Measurements from ENCODE around the gene NOSTRIN. TPM values are rescaled to one million over a fixed set of nuclear protein-coding genes. Genes with fewer than 3 reads are reported as not detected.

The NOSTRIN gene
- total and polyA plus RNA-seq, 2 experiments from 2014 or later, result 0.45 to 0.54 TPM

GRCh38 chr2:168802859-168803725, 655 bp downstream of the NOSTRIN start:
- DNase-seq, result no peak
- no peaks in the 10 kb centered on the region for H3K79me2 ChIP-seq (ENCODE audit: insufficient read depth)
- TF ChIP-seq EZH2phosphoT487 (IDR thresholded peaks at IDR 0.05; ENCODE audit: insufficient read depth, low read depth) (no peak), EZH2 (IDR thresholded peaks at IDR 0.05; ENCODE audit: insufficient read depth, poor library complexity, severe bottlenecking) (no peak)
- in situ Hi-C loops (cut with MboI), result no loop called here
- peaks cover 14% of the 10 kb centered on the region for H3K4me1 ChIP-seq (ENCODE audit: insufficient read depth)
- no peaks in the 10 kb centered on the region for H3K36me3 ChIP-seq (ENCODE audit: low read depth)
- no peak overlapping the region for H3K9ac ChIP-seq
- H3K4me3 ChIP-seq, result peak overlapping the region; percentile 10
- peaks cover 9% of the 10 kb centered on the region for H3F3A ChIP-seq (ENCODE audit: insufficient read depth)
- no peaks in the 10 kb centered on the region for H4K20me1 ChIP-seq (ENCODE audit: insufficient read depth)
- WGBS, 2 experiments (ENCODE audit: low coverage in 1 of 2, low lambda C conversion rate in 2 of 2, missing lambda C conversion rate in 2 of 2), result 39 to 44% methylated on average over 5 of the region's 5 CpGs
- no peak overlapping the region for H3K27ac ChIP-seq
- H3K27me3 ChIP-seq (replicated peaks; ENCODE audit: insufficient read depth), result no peaks in the 10 kb centered on the region
- no peaks in the 10 kb centered on the region for H3K9me2 ChIP-seq (ENCODE audit: insufficient read depth)
- peak overlapping the region; percentile 30 for H3K4me2 ChIP-seq (ENCODE audit: unreplicated experiment)
- no peaks in the 10 kb centered on the region for H3K9me3 ChIP-seq (ENCODE audit: low read depth)
- H2AFZ ChIP-seq, result peak overlapping the region; percentile 83

- no peak for DNase-seq
- Histone ChIP-seq H3K4me2 (ENCODE audit: unreplicated experiment) (no peak overlapping the region), H3K36me3 (ENCODE audit: low read depth) (no peaks in the 10 kb centered on the region), H2AFZ (no peak overlapping the region), H4K20me1 (ENCODE audit: insufficient read depth) (no peaks in the 10 kb centered on the region), H3K4me3 (no peak overlapping the region), H3F3A (ENCODE audit: insufficient read depth) (peaks cover 9% of the 10 kb centered on the region), H3K4me1 (ENCODE audit: insufficient read depth) (peaks cover 14% of the 10 kb centered on the region), H3K27me3 (replicated peaks; ENCODE audit: insufficient read depth) (no peaks in the 10 kb centered on the region), H3K9ac (no peak overlapping the region), H3K9me3 (ENCODE audit: low read depth) (no peaks in the 10 kb centered on the region), H3K27ac (no peak overlapping the region), H3K79me2 (ENCODE audit: insufficient read depth) (no peaks in the 10 kb centered on the region), H3K9me2 (ENCODE audit: insufficient read depth) (no peaks in the 10 kb centered on the region)
- TF ChIP-seq EZH2phosphoT487 (IDR thresholded peaks at IDR 0.05; ENCODE audit: insufficient read depth, low read depth) (no peak), EZH2 (IDR thresholded peaks at IDR 0.05; ENCODE audit: insufficient read depth, poor library complexity, severe bottlenecking) (no peak)
- WGBS, 2 experiments (ENCODE audit: low coverage in 1 of 2, low lambda C conversion rate in 2 of 2, missing lambda C conversion rate in 2 of 2), result 78 to 87% methylated on average over 3 of the region's 3 CpGs
- in situ Hi-C loops (cut with MboI), result no loop called here
Observed at GRCh38 chr2:168804214-168804613, 1.8 kb downstream of the NOSTRIN start.

GRCh38 chr2:168805615-168806014, 3.2 kb downstream of the NOSTRIN start:
- no peaks in the 10 kb centered on the region for H3K9me3 ChIP-seq (ENCODE audit: low read depth)
- in situ Hi-C loops (cut with MboI), result no loop called here
- TF ChIP-seq EZH2 (IDR thresholded peaks at IDR 0.05; ENCODE audit: insufficient read depth, poor library complexity, severe bottlenecking) (no peak), EZH2phosphoT487 (IDR thresholded peaks at IDR 0.05; ENCODE audit: insufficient read depth, low read depth) (no peak)
- peaks cover 14% of the 10 kb centered on the region for H3K4me1 ChIP-seq (ENCODE audit: insufficient read depth)
- DNase-seq, result no peak
- H3K27ac ChIP-seq, result no peak overlapping the region
- H3K27me3 ChIP-seq (replicated peaks; ENCODE audit: insufficient read depth), result no peaks in the 10 kb centered on the region
- H3K9me2 ChIP-seq (ENCODE audit: insufficient read depth), result no peaks in the 10 kb centered on the region
- 90 to 91% methylated on average over 7 of the region's 7 CpGs for WGBS, 2 experiments (ENCODE audit: low coverage in 1 of 2, low lambda C conversion rate in 2 of 2, missing lambda C conversion rate in 2 of 2)
- H3K9ac ChIP-seq, result no peak overlapping the region
- no peaks in the 10 kb centered on the region for H3K36me3 ChIP-seq (ENCODE audit: low read depth)
- no peak overlapping the region for H3K4me3 ChIP-seq
- peaks cover 9% of the 10 kb centered on the region for H3F3A ChIP-seq (ENCODE audit: insufficient read depth)
- H2AFZ ChIP-seq, result no peak overlapping the region
- H3K4me2 ChIP-seq (ENCODE audit: unreplicated experiment), result no peak overlapping the region
- H3K79me2 ChIP-seq (ENCODE audit: insufficient read depth), result no peaks in the 10 kb centered on the region
- no peaks in the 10 kb centered on the region for H4K20me1 ChIP-seq (ENCODE audit: insufficient read depth)

GRCh38 chr2:168809537-168809936, 7.1 kb downstream of the NOSTRIN start:
- Histone ChIP-seq H3K9me3 (ENCODE audit: low read depth) (no peaks in the 10 kb centered on the region), H3K4me3 (no peak overlapping the region), H3K4me2 (ENCODE audit: unreplicated experiment) (no peak overlapping the region), H3K27ac (no peak overlapping the region), H2AFZ (no peak overlapping the region), H3K79me2 (ENCODE audit: insufficient read depth) (no peaks in the 10 kb centered on the region), H4K20me1 (ENCODE audit: insufficient read depth) (no peaks in the 10 kb centered on the region), H3K9me2 (ENCODE audit: insufficient read depth) (no peaks in the 10 kb centered on the region), H3K27me3 (replicated peaks; ENCODE audit: insufficient read depth) (no peaks in the 10 kb centered on the region), H3K36me3 (ENCODE audit: low read depth) (no peaks in the 10 kb centered on the region), H3K4me1 (ENCODE audit: insufficient read depth) (no peaks in the 10 kb centered on the region), H3F3A (ENCODE audit: insufficient read depth) (no peaks in the 10 kb centered on the region), H3K9ac (no peak overlapping the region)
- in situ Hi-C loops (cut with MboI), result no loop called here
- no peak for TF ChIP-seq EZH2 (IDR thresholded peaks at IDR 0.05; ENCODE audit: insufficient read depth, poor library complexity, severe bottlenecking)
- TF ChIP-seq EZH2phosphoT487 (IDR thresholded peaks at IDR 0.05; ENCODE audit: insufficient read depth, low read depth), result no peak
- no peak for DNase-seq

Data from GM23248 (cell line).